Measurements from ENCODE around the gene OSBPL10. TPM values are rescaled to one million over a fixed set of nuclear protein-coding genes. Genes with fewer than 3 reads are reported as not detected.

The OSBPL10 gene
- total and polyA plus RNA-seq, 8 donors = 1.8 to 37.7 (median 5.9) TPM

DNA sequence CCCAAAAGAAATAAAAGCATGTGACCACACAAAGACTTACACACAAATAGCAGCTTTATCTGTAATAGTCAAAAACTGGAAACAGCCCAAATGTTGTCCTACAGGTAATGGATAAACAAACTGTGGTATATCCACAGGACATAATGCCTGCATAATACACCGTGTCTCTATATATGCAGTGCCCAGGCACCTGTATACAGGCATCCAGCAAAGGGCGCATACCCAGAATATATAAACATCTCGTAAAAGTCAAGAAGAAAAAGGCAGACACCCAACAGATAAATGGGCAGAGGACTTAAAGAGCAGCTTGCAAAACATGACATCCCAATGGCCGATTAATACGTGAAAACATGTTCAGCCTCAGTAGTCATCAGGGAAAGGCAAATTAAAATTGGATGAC, 7.2 kb downstream of the OSBPL10 start:
- 90 to 93% (median 91%) methylated on average over 5 of the region's 5 CpGs for WGBS, 5 donors
- TF ChIP-seq, protein P1, sequence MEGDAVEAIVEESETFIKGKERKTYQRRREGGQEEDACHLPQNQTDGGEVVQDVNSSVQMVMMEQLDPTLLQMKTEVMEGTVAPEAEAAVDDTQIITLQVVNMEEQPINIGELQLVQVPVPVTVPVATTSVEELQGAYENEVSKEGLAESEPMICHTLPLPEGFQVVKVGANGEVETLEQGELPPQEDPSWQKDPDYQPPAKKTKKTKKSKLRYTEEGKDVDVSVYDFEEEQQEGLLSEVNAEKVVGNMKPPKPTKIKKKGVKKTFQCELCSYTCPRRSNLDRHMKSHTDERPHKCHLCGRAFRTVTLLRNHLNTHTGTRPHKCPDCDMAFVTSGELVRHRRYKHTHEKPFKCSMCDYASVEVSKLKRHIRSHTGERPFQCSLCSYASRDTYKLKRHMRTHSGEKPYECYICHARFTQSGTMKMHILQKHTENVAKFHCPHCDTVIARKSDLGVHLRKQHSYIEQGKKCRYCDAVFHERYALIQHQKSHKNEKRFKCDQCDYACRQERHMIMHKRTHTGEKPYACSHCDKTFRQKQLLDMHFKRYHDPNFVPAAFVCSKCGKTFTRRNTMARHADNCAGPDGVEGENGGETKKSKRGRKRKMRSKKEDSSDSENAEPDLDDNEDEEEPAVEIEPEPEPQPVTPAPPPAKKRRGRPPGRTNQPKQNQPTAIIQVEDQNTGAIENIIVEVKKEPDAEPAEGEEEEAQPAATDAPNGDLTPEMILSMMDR (IDR thresholded peaks at IDR 0.05) = no peak
- no peak for TF ChIP-seq POLR2A (IDR thresholded peaks at IDR 0.05)
- TF ChIP-seq EP300 (IDR thresholded peaks at IDR 0.05) = no peak
- no peak for TF ChIP-seq POLR2AphosphoS5 (IDR thresholded peaks at IDR 0.05)
- H3K4me1 ChIP-seq = peaks cover 0 to 22% (median 4%) of the 10 kb centered on the region in 4 donors
- H3K9me3 ChIP-seq = no peaks in the 10 kb centered on the region
- intact Hi-C loops (cut with DNase I; ENCODE audit: low total_unique reads) = no loop called here
- no peak overlapping the region for H3K27ac ChIP-seq
- H3K36me3 ChIP-seq = no peaks in the 10 kb centered on the region
- no peak for DNase-seq
- no peaks in the 10 kb centered on the region for H3K27me3 ChIP-seq
- H3K4me3 ChIP-seq = no peak overlapping the region

DNA sequence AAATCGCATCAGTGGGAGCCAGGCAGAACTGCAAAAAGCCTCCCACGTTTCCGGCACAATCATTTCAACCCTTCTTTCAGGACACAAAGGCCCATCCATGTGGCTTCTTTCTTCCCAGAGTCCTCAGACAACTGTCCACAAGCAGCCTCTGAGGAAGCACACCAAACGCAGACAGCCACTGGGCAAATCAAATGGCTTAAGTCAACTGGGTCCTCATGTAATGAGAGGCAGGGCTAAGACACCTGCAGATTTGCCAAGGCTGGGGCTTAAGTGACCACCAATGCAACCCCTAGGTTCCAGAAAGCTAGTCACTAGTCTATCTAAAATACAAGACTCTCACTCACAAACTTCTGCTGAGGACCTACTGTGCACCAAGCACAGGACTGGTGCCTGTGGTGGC, 8.0 kb downstream of the OSBPL10 start:
- no peak for TF ChIP-seq POLR2AphosphoS5 (IDR thresholded peaks at IDR 0.05)
- TF ChIP-seq, protein P1 (IDR thresholded peaks at IDR 0.05) = no peak
- no peak for TF ChIP-seq POLR2A (IDR thresholded peaks at IDR 0.05)
- 62 to 81% (median 74%) methylated on average over 4 of the region's 4 CpGs for WGBS, 5 donors
- no peak overlapping the region for H3K4me3 ChIP-seq
- no peaks in the 10 kb centered on the region for H3K27me3 ChIP-seq
- peaks cover 0 to 21% (median 4%) of the 10 kb centered on the region in 4 donors for H3K4me1 ChIP-seq
- intact Hi-C loops (cut with DNase I; ENCODE audit: low total_unique reads) = no loop called here
- no peak for DNase-seq
- H3K9me3 ChIP-seq = no peaks in the 10 kb centered on the region
- peak overlapping the region in 1 of 5 donors; percentile 50 for H3K27ac ChIP-seq
- H3K36me3 ChIP-seq = no peaks in the 10 kb centered on the region

DNA sequence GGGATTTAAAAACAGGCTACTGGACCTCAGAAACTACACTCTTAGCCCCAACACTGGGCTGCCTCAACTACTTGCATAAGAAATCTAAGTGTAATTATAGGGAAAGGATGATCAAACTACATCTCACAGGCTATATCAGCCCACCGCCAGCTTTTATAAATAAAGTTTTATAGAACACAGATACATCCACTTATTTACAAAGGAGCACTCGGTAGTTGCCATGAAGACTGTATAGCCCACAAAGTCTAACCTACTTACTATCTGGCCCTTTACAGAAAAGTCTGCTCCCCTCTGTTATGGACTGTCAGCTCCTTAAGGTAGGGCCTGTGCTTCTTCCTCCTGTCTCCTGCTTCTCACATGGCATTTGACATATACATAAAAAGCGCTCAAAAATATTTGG, 9.5 kb downstream of the OSBPL10 start:
- Histone ChIP-seq H3K27ac (no peak overlapping the region), H3K36me3 (no peaks in the 10 kb centered on the region), H3K9me3 (no peaks in the 10 kb centered on the region), H3K4me3 (no peak overlapping the region), H3K27me3 (no peaks in the 10 kb centered on the region), H3K4me1 (peaks cover 0 to 21% (median 7%) of the 10 kb centered on the region in 4 donors)
- 96 to 99% (median 98%) methylated on average over 3 of the region's 3 CpGs for WGBS, 5 donors
- no peak for DNase-seq
- intact Hi-C loops (cut with DNase I; ENCODE audit: low total_unique reads) = no loop called here
- no peak for TF ChIP-seq EP300 (IDR thresholded peaks at IDR 0.05)
- TF ChIP-seq, protein P1 (IDR thresholded peaks at IDR 0.05) = no peak
- no peak for TF ChIP-seq POLR2AphosphoS5 (IDR thresholded peaks at IDR 0.05)
- TF ChIP-seq POLR2A (IDR thresholded peaks at IDR 0.05) = no peak

DNA sequence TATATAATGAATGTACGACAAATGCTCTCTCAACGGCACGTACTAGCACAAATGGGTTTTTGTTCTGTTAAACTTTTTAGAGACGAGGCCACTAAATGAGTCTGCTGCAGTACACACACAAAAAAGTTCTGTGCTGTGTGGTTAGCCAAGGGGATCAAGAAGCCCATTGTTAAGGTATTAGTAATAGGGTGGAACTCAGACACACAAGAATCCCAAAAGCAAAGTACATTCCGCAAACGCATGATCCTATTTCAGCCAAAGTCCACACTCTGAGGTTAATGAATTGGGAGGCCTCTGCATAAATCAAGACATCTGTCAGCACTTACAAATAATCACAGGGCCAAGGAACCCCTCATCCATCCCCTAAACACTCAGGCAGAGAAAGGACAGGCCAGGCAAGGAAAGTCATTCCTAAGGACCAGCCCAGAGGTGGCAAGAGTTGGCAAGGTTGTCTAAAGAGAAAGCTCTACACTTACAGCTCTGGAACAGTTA, 12.1 kb downstream of the OSBPL10 start:
- Histone ChIP-seq H3K4me3 (no peak overlapping the region), H3K27ac (peak overlapping the region; percentile 42 to 80 (median 62)), H3K27me3 (no peaks in the 10 kb centered on the region), H3K4me1 (peaks cover 0 to 13% (median 7%) of the 10 kb centered on the region in 4 donors), H3K9me3 (no peaks in the 10 kb centered on the region), H3K36me3 (no peaks in the 10 kb centered on the region)
- no peak for TF ChIP-seq EP300 (IDR thresholded peaks at IDR 0.05)
- TF ChIP-seq, protein P1 (IDR thresholded peaks at IDR 0.05) = no peak
- peak in 2 of 3 donors; percentile 20 to 55 for TF ChIP-seq POLR2AphosphoS5 (IDR thresholded peaks at IDR 0.05)
- WGBS, 5 donors = 45 to 79% (median 70%) methylated on average over 6 of the region's 6 CpGs
- DNase-seq = peak in 1 of 2 donors; percentile 67
- intact Hi-C loops (cut with DNase I; ENCODE audit: low total_unique reads) = no loop called here

Data from stomach (tissue), 9 donors.